Right atrium auricular region (tissue), 2 donors: Measurements from ENCODE around the gene WWTR1. TPM values are rescaled to one million over a fixed set of nuclear protein-coding genes. Genes with fewer than 3 reads are reported as not detected.

Experiments
- DNase-seq: peaks from one replicate; pipeline ENCODE4 v3.0.0-alpha.2; 2019; ENCODE audit warnings: low spot score
- H3K27ac ChIP-seq, 2 donors: fragments of 200-600 bp; sonication (generic); 1 replicate in 1 of 2; 2 replicates in 1 of 2; pipeline ENCODE4 v1.5.1; 2016 to 2019
- H3K27me3 ChIP-seq, 2 donors: fragments of 200-600 bp; sonication (generic); one replicate each; pipeline versions ENCODE4 v1.5.1 to v1.6.0; 2017 to 2019
- H3K36me3 ChIP-seq: fragments of 200-600 bp; sonication (generic); one replicate; pipeline ENCODE4 v1.5.1; 2016
- H3K4me1 ChIP-seq, 2 donors: fragments of 200-600 bp; sonication (generic); one replicate each; pipeline versions ENCODE4 v1.5.1 to v1.6.0; 2017 to 2019
- H3K4me3 ChIP-seq, 2 donors: fragments of 200-600 bp; sonication (generic); 1 replicate in 1 of 2; 2 replicates in 1 of 2; pipeline ENCODE4 v1.5.1; 2017 to 2019; ENCODE audit warnings: mild to moderate bottlenecking in 1 of 2, moderate library complexity in 1 of 2
- H3K9me3 ChIP-seq, 2 donors: fragments of 200-600 bp; sonication (generic); one replicate each; pipeline ENCODE4 v1.5.1; 2019
- CTCF ChIP-seq, 2 donors: fragments of 200-600 bp; sonication (generic); IDR thresholded peaks; one replicate each; pipeline ENCODE4 v1.5.1; 2019; ENCODE audit warnings: antibody characterized with exemption in 2 of 2
- total RNA-seq, 2 donors: library from RNA; depleted of rRNA; stranded (reverse); fragments of >200 nt; gene quantifications; one replicate each; pipeline ENCODE4 v1.1.0, GENCODE V29; 2016

Gene WWTR1
- total RNA-seq, 2 donors from 2014 or later = 53.4 to 73.1 TPM

GRCh38 chr3:149511040-149511626 is 146.7 kb downstream of the WWTR1 start:
- H3K4me3 ChIP-seq = no peak overlapping the region
- no peaks in the 10 kb centered on the region for H3K36me3 ChIP-seq
- no peak overlapping the region for H3K27ac ChIP-seq
- no peaks in the 10 kb centered on the region for H3K27me3 ChIP-seq
- no peak for TF ChIP-seq CTCF (IDR thresholded peaks at IDR 0.05)
- H3K4me1 ChIP-seq = peaks cover 0 to 19% of the 10 kb centered on the region in 2 donors
- H3K9me3 ChIP-seq = no peaks in the 10 kb centered on the region
- DNase-seq = no peak

- H3K4me3 ChIP-seq = no peak overlapping the region
- H3K9me3 ChIP-seq = no peaks in the 10 kb centered on the region
- TF ChIP-seq CTCF (IDR thresholded peaks at IDR 0.05) = no peak
- peaks cover 0 to 19% of the 10 kb centered on the region in 2 donors for H3K4me1 ChIP-seq
- H3K27me3 ChIP-seq = no peaks in the 10 kb centered on the region
- DNase-seq = no peak
- H3K36me3 ChIP-seq = no peaks in the 10 kb centered on the region
- H3K27ac ChIP-seq = no peak overlapping the region
Measured at GRCh38 chr3:149510480-149510879, 147.3 kb downstream of the WWTR1 start.

GRCh38 chr3:149509526-149509925 is 148.3 kb downstream of the WWTR1 start:
- no peak overlapping the region for H3K4me3 ChIP-seq
- no peaks in the 10 kb centered on the region for H3K9me3 ChIP-seq
- peaks cover 0 to 19% of the 10 kb centered on the region in 2 donors for H3K4me1 ChIP-seq
- H3K27ac ChIP-seq = no peak overlapping the region
- H3K27me3 ChIP-seq = no peaks in the 10 kb centered on the region
- no peaks in the 10 kb centered on the region for H3K36me3 ChIP-seq
- no peak for DNase-seq
- TF ChIP-seq CTCF (IDR thresholded peaks at IDR 0.05) = no peak

GRCh38 chr3:149507491-149508324 is 150.1 kb downstream of the WWTR1 start:
- Histone ChIP-seq H3K27ac (no peak overlapping the region), H3K9me3 (no peaks in the 10 kb centered on the region), H3K27me3 (no peaks in the 10 kb centered on the region), H3K36me3 (no peaks in the 10 kb centered on the region), H3K4me3 (peak overlapping the region in 1 of 2 donors; percentile 11), H3K4me1 (peaks cover 0 to 19% of the 10 kb centered on the region in 2 donors)
- no peak for DNase-seq
- TF ChIP-seq CTCF (IDR thresholded peaks at IDR 0.05) = no peak

- H3K27me3 ChIP-seq = no peaks in the 10 kb centered on the region
- peaks cover 0 to 19% of the 10 kb centered on the region in 2 donors for H3K4me1 ChIP-seq
- no peak overlapping the region for H3K27ac ChIP-seq
- TF ChIP-seq CTCF (IDR thresholded peaks at IDR 0.05) = no peak
- no peak for DNase-seq
- no peak overlapping the region for H3K4me3 ChIP-seq
- H3K9me3 ChIP-seq = no peaks in the 10 kb centered on the region
- no peaks in the 10 kb centered on the region for H3K36me3 ChIP-seq
Measured at GRCh38 chr3:149506965-149507364, 150.9 kb downstream of the WWTR1 start.
